ENCODE measurements around the gene MYBPC3. TPM values are rescaled to one million over a fixed set of nuclear protein-coding genes. Genes with fewer than 3 reads are reported as not detected.
"Not testable (repeated sequence)": the region's sequence is repeated elsewhere in the genome, so short reads cannot be mapped to it uniquely, and the experiment has no call there.

MYBPC3 gene
- total RNA-seq, 2 donors from 2014 or later: 966 to 1,049 TPM

DNA sequence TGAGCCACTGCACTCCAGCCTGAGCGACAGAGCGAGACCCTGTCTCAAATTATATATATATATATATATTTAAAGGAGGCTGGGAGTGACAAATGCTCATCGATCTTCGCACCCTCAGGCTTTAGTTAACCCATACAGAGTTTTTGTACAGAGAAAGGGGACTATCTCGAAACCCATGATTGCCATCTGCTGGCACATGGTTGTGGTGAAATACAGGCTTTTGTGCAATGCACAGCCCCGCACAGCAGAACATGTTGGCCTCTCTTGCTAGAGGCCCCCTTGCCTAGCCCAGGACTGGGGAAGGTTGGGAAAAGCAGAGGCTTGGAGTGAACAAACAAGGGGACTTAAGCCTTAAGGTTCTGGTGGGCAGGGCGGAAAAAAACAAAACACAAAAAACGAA is 3.6 kb downstream of the MYBPC3 start:
- ATAC-seq (no peak), DNase-seq (no peak)
- intact Hi-C loops (cut with DNase I): no loop called here

DNA sequence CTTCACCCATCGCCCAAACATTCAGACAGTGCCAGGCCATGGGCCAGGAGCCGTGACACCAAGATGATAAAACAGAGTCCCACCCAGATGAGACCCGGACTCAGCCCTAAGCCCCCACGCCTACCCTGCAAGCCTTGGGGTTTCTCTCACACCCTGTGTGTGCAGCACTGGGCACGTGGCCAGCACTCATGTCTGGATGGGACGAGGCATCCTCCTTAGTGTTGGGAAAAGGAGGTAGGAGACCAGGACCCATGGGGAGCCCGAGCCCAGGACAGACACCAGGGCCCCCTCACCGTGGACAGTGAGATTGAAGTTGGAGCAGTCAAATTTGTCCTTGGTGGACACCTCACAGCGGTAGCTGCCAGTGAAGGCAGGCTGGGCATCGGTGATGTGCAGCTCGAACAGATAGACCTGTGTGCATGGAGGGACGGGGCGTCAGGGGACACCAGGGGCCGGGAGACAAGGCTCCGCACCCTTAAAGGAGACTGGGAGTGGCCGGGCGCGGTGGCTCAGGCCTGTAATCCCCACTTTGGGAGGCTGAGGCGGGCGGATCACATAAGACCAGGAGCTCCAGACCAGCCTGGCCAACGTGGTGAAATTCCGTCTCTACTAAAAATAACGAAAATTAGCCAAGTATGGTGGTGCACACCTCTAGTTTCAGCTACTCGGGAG is 4.2 kb downstream of the MYBPC3 start:
- DNase-seq (no peak), ATAC-seq (no peak)
- intact Hi-C loops (cut with DNase I): no loop called here

GRCh38 chr11:47347137-47347536 is 5.4 kb downstream of the MYBPC3 start:
- ATAC-seq (no peak), DNase-seq (no peak)
- intact Hi-C loops (cut with DNase I): no loop called here

DNA sequence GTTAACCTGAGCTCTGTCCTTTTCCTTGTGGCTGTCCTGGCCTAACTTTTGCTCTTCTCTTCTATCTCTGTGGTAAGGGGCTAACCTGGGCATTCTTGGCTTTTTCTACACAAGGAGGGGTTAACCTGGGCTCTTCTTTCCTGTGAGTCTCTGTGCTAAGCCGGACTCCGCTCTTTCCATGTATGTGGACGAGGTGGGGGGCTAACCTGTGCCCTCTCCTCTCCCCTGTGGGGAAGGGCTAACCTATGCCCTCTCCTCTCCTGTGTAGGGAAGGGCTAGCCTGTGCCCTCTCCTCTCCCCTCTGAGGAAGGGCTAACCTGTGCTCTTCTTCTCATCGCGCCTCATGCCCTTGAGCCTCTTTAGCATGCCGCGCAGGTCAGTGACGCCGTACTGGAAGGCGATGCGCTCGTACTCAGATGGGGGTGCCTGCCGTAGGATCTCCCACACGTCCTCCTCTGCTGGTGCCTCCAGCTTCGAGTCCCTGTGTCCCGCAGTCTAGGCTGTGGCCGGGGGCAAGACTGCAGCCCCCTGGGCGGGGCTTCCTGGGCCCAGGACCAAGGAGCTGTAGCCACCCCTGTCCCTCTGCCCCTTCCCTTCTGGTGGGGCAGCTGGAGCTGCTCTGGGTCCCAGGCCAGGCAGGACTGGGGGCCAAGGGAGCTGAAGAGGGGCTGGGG is 6.5 kb downstream of the MYBPC3 start:
- intact Hi-C loops (cut with DNase I): no loop called here
- ATAC-seq (no peak), DNase-seq (no peak)

- intact Hi-C loops (cut with DNase I): no loop called here
- DNase-seq (no peak), ATAC-seq (no peak)
Measured at GRCh38 chr11:47342854-47343253, 9.6 kb downstream of the MYBPC3 start.

GRCh38 chr11:47342036-47342803 is 10.3 kb downstream of the MYBPC3 start:
- intact Hi-C loops (cut with DNase I): no loop called here
- no peak for ATAC-seq
- no peak for DNase-seq

DNA sequence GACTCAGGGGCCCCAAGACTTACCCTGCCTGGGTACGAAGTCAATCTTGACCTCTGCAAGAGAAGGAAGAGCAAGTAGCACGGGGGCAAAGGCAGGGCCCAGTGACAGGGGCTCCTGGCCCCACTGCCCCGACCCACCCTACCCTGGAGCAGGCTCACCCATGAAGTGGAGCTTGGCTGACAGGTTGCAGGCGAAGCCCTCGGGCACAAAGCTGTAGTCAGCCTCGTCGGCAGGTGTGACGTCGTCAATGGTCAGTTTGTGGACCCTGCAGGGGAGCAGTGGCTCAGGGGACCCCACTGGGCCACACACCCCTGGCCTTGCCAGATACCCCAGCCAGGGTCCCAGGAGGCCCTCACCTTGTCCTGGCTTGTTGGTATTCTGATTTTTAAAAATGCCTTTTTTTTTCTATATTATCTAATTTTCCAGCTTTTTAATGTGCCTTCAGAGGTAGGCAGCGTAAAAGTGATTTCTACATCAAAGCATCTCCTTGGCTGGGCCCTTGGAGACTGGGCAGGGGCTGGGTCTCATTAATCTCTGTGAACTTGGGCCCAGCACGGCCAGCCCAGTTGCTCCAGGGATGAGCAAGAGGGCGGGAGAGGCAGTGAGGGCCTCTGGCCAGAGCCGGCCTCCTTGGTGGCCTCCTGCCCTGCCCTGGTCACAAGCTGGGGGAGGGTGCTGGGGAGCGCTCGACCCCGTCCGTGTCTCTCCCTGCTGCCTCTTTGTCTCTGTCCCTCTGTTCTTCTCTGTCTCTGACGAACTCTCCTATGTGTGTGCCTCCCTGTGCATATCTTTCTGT is 11.3 kb downstream of the MYBPC3 start:
- ATAC-seq: peak; percentile 10 to 11
- DNase-seq: no peak
- intact Hi-C loops (cut with DNase I): no loop called here

DNA sequence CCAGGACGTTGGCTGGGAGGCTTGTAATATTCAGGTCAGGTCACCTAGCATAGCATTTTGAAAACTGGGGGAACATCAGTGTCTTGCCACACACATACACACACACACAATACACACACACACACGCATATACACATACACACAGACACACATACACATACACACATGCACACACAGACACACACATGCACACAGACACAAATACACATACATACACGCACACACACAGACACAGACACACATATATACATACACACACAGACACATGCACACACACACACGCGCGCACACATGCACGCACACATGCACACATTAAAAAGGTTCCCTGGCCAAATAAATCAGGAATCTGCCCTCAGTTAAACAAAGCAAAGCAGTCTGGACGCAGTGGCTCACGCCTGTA is 12.5 kb downstream of the MYBPC3 start:
- intact Hi-C loops (cut with DNase I): no loop called here
- DNase-seq: no peak
- ATAC-seq: no peak

DNA sequence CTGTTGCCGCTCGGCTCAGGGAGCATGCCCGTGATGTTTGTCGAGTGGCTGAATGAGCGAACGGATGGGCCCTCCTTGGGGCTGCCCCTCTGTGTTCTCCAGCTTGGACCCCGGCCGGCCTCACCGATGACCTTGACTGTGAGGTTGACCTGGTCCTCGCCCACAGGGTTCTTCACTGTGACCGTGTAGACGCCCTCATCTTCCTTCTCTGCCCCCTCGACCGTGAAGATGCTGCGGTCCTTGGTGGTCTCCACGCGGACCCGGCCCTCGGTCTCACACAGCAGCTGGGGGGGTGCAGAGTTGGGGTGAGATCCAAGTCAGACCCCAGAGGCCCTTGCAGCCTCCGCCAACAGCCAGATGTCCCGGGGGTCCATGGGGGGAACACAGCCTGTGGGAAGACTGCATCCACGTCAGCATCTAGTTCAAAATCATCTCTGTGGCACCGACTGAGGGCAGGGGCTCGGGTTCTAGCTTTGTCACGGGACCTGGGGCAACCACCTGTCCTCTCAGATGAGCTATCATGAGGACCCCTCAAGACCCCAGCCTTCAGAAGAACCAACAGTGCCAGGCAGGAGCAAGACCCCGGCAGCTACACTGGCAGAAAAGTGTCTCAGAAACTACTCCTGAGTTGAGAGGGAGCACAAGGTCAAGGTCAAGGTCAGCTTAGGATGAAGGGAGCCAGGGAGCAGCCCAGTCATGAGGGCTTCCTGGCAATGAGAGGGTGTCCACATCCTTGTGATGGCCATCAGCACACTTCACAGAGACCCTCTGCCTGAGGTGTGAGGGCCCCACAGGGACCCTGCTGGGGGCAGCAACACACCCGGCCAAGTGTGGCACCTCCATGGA is 13.9 kb downstream of the MYBPC3 start:
- ATAC-seq (no peak), DNase-seq (no peak)
- intact Hi-C loops (cut with DNase I): no loop called here

DNA sequence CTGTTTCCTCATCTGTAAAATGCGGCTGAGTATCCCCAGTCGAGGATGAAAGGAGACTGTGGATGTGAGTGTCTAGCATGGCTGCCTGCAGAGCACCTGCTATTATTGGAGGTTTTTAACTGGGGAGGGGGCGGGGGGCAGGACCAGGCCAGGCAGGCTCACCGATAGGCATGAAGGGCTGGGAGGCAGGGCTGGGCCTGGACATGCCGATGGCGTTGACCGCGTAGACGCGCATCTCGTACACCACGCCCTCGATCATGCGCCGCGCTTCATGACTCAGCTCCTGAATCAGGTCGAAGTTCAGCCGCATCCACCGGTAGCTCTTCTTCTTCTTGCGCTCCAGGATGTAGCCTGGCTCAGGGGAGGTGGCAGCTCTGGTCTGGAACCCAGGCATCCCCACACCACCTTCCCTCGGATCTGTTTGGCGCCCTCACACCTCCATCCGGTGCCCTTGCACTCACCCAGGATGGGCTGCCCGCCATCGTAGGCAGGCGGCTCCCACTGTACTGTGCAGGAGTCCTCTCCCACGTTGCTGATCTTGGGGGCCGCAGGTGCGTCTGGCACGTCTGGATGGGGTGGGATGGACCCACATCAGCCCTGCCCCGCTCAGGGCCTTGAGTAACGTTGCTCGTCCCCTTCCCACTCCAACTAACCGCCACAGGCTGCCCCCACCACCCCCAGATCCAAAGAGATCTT is 15.1 kb downstream of the MYBPC3 start:
- peak; percentile 22 for DNase-seq
- peak in 1 of 2 donors; percentile 1 for ATAC-seq
- intact Hi-C loops (cut with DNase I): no loop called here

DNA sequence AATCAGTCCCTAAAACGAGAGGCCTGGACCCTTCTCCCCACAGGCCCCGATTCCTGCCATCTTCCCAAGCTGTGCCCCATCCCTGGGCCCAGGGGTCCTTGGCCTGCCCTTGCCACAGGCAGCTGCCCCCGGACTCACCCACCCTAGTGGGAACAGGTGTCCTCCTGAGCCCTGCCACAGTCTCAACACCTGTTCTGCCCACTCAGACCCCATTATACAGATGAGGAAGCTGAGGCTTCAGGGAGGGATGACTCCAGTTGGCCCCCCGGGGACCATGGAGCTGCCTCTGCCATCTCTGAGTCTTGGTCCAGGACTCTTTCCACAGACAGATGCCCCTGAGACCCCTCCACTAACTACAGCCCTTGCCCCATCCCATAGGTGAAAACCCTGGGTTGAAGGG is 15.9 kb downstream of the MYBPC3 start:
- ATAC-seq (no peak), DNase-seq (peak; percentile 15)
- intact Hi-C loops (cut with DNase I): no loop called here

DNA sequence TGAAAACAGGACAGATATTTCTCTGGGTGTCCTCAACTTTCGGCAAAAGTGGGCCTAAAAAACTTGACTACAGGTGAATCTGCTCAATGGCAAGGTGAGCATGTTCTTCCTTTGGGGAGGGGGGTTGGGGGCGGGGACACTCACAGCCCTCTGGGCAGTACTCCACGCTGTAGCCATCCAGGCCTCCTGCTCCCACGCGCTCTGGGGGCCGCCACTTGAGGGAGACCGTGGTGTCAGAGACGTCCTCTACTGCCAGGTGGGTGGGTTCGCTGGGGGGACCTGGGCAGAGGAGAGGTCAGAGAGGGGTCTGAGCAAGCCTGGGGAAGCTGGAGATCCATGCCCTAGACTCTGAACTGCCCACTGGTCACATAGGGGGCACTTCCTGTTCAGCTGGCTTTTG is 16.8 kb downstream of the MYBPC3 start:
- intact Hi-C loops (cut with DNase I): no loop called here
- ATAC-seq: no peak
- DNase-seq: no peak

DNA sequence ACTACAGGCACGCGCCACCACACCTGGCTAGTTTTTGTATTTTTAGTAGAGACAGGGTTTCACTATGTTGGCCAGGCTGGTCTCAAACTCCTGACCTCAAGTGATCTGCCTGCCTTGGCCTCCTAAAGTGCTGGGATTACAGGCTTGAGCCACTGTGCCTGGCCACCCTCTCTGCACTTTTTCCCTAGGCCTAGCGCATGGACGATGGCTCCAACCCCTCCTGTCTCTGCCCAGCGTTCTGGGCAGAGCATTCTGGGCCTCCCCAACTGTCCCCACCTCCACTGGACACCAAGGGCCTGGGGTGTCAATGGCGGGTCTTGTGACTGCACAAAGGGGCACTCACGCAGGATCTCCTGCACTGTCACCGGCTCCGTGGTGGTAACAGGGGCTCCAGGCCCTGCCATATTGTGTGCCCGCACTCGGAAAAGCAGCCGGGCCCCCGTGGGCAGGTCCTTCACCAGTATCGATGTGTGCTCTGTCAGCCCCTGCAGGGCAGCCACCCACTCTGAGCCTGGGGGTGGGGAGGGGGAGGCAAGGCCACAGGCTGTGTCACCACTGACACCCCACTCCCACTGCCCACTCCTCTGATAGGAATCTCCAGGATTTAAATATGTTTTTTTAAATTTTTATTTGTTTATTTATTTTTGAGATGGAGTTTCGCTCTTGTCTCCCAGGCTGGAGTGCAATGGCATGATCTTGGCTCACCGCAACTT is 17.6 kb downstream of the MYBPC3 start:
- ATAC-seq; DNase-seq; intact Hi-C loops (cut with DNase I): not testable (repeated sequence)

DNA sequence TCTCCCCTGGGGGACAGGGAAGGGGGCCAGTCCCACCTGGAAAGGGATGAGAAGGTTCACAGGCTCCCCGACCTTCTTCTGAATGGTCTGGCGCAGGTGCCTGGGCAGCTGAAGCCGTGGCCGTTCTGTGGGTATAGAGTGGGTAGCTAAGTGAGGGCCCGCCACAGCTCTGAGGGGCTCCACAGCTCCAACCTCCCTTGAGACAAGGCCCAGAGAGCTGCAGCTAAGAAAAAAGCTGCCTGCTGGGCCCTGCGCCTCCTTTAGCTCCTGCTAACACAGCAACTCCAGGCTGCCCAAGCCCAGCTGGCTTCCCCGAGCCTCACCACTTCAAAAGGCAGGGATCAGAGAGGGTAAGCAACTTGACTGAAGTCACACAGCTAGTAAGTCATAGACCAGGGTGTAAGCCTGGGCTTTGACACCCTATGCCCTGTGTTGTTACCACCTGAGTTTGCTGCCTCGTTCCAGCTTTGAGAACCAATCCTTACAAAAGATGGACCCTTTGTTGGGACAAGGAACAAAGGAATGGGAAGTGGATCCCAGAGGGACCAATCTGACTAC is 18.5 kb downstream of the MYBPC3 start:
- intact Hi-C loops (cut with DNase I): no loop called here
- DNase-seq (no peak), ATAC-seq (no peak)

DNA sequence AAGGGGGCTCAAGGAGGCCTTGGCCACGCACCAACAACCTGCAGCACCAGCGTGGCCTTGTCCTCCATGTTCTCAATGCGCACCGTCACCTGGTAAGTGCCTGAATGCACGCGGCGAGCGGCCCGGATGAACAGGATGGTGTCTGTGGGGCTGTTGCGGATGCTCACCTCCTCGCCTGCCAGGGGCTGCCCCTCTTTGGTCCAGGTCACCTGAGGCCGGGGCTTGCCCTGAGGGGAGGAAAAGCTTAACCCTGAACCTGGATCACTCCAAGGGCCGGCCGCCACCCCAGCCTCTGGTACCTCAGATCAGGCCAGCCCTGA is 19.0 kb downstream of the MYBPC3 start:
- DNase-seq (no peak), ATAC-seq (no peak)
- intact Hi-C loops (cut with DNase I): no loop called here

DNA sequence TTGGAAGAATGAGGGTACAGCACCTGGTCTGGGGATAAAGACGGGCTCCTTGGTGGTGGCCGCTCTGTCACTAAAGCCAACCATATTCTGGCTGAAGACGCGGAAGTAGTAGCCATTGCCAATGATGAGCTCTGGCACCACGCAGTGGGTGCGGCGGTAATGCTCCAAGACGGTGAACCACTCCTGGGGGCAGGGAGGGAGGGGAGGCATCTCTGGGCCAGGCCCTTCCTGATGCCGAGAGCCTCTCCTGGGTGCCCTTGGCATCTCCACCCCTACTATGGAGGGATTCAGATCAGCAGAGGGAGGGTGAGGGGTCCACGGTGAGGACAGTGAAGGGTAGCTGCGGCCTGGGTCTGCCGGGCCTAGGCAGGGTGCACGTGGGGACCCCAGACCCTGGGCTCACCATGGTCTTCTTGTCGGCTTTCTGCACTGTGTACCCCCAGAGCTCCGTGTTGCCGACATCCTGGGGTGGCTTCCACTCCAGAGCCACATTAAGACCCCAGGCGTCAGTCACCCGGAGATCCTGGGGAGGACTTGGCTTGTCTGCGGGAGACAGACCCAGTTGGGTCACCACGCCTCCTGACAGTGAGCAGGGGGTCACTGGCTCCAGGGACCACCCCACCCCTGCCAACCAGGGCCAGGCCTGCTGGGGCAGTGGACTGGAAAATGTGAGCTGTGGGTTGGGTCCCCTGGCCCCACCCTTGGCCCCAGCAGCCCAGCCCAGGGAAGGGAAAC is 19.5 kb downstream of the MYBPC3 start:
- intact Hi-C loops (cut with DNase I): no loop called here
- no peak for ATAC-seq
- no peak for DNase-seq

DNA sequence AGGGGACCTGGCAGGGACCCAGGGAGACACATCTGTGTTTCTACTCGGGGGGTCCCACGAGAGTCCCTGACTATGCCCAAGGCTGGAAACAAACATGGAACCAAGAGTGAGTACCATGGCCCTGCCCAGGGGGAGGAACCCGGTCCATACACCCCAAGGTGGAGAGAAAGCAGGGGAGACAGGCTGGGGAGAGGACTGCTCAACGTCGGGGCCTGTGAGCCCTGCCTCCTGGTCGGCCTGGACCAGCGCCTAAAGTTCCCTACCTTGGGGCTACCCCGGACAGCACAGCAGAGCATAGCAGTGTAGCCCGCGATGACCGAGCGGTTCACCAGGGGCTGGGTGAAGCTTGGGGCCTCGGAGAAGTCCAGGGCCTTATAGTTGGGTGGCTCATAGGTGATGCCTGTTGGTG is 20.2 kb downstream of the MYBPC3 start:
- intact Hi-C loops (cut with DNase I): no loop called here
- ATAC-seq: no peak
- DNase-seq: no peak

Measured in left cardiac atrium (tissue), 4 donors.